MM.1S (cell line): ENCODE data around the gene RREB1.

Experiments
- DNase-seq: peaks from one replicate; pipeline ENCODE4 v3.0.0-alpha.2; 2015
- H2AFZ ChIP-seq: fragments of 300-600 bp; sonication (generic); 2 replicates; pipeline ENCODE4 v1.6.0; 2016; ENCODE audit warnings: antibody characterized with exemption, low read length
- H3F3A ChIP-seq: fragments of 300-600 bp; sonication (generic); 2 replicates; pipeline ENCODE4 v1.6.1; 2016; ENCODE audit warnings: mild to moderate bottlenecking, antibody characterized with exemption, low read length, moderate library complexity, mixed read lengths; ENCODE audit not compliant: insufficient read depth
- H3K27ac ChIP-seq: fragments of 300-600 bp; sonication (generic); 2 replicates; pipeline ENCODE4 v1.5.1; 2016; ENCODE audit warnings: mild to moderate bottlenecking, low read length
- H3K27me3 ChIP-seq: fragments of 300-600 bp; sonication (generic); replicated peaks from 2 replicates; pipeline ENCODE4 v1.6.0; 2016; ENCODE audit warnings: low read length; ENCODE audit not compliant: insufficient read depth
- H3K36me3 ChIP-seq: fragments of 300-600 bp; sonication (generic); replicated peaks from 2 replicates; pipeline ENCODE4 v1.6.1; 2016; ENCODE audit warnings: mild to moderate bottlenecking, low read length, mixed read lengths; ENCODE audit not compliant: insufficient read depth
- H3K4me1 ChIP-seq: fragments of 300-600 bp; sonication (generic); 2 replicates; pipeline ENCODE4 v1.6.1; 2016; ENCODE audit warnings: low read length, mixed read lengths
- H3K4me2 ChIP-seq: fragments of 300-600 bp; sonication (generic); 2 replicates; pipeline ENCODE4 v1.6.0; 2016; ENCODE audit warnings: low read depth, low read length
- H3K4me3 ChIP-seq: fragments of 300-600 bp; sonication (generic); 2 replicates; pipeline ENCODE4 v1.5.1; 2016; ENCODE audit warnings: low read length, mixed read lengths
- H3K79me2 ChIP-seq: fragments of 300-600 bp; sonication (generic); 2 replicates; pipeline ENCODE4 v1.6.1; 2016; ENCODE audit warnings: mixed run types, low read length, mixed read lengths
- H3K9ac ChIP-seq: fragments of 300-600 bp; sonication (generic); 2 replicates; pipeline ENCODE4 v1.6.1; 2016; ENCODE audit warnings: low read length, mixed read lengths
- H3K9me2 ChIP-seq: fragments of 300-600 bp; sonication (generic); replicated peaks from 2 replicates; pipeline ENCODE4 v1.6.1; 2016; ENCODE audit warnings: mild to moderate bottlenecking, low read length, mixed read lengths; ENCODE audit not compliant: insufficient read depth
- H3K9me3 ChIP-seq: fragments of 300-600 bp; sonication (generic); replicated peaks from 2 replicates; pipeline ENCODE4 v1.6.1; 2016; ENCODE audit warnings: mild to moderate bottlenecking, low read length, mixed read lengths; ENCODE audit not compliant: insufficient read depth
- H4K20me1 ChIP-seq: fragments of 300-600 bp; sonication (generic); 2 replicates; pipeline ENCODE4 v1.6.1; 2016; ENCODE audit warnings: mild to moderate bottlenecking, low read length, moderate library complexity, mixed read lengths; ENCODE audit not compliant: insufficient read depth
- CTCF ChIP-seq: fragments of 300-600 bp; sonication (generic); IDR thresholded peaks from 2 replicates; pipeline ENCODE4 v1.5.1; 2016; ENCODE audit warnings: antibody characterized with exemption, low read length, mixed read lengths
- EZH2 ChIP-seq: fragments of 300-600 bp; sonication (generic); optimal IDR thresholded peaks from 2 replicates; pipeline ENCODE3; 2017; ENCODE audit warnings: low read depth, mild to moderate bottlenecking, antibody characterized with exemption, low read length, mixed read lengths
- EZH2phosphoT487 ChIP-seq: fragments of 300-600 bp; sonication (generic); IDR thresholded peaks from 2 replicates; pipeline ENCODE4 v1.6.1; 2018; ENCODE audit warnings: antibody characterized with exemption, low read length

RREB1 gene

DNA sequence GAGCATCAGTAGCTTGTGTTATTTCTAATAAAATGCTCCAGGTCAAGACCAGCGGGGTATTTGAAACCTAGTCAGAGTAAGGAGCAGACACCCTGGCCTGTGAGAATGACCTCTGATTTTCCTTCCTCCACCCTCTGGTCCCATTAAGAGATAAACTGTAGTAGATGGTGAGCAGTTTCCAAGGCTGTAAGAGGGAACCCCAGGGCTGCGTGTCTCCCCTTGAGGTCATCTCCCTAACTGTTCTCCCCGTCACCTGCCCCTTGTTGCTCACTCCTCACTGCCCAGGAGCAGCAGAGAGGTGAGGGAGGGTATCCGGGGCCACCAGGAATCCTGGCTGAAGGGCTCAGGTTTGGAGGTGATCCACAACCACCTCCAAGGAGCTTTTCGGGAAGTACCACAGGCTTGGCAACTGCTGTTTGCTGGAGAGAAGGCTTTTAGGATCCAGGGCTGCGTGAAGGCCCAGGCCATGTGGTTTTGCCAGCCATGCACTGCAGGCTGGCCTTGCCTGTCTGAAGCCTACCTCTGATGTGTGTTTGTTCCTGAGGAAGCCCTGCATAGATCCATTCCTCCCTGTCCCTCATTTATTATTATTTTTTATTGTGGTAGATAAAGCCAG lies 62.5 kb downstream of the RREB1 start:
- no peaks in the 10 kb centered on the region for H3F3A ChIP-seq
- no peak for DNase-seq
- H3K79me2 ChIP-seq: peaks cover 79% of the 10 kb centered on the region
- no peak for TF ChIP-seq CTCF
- TF ChIP-seq EZH2: no peak
- no peak for TF ChIP-seq EZH2phosphoT487
- H3K36me3 ChIP-seq: no peaks in the 10 kb centered on the region
- no peak overlapping the region for H3K4me3 ChIP-seq
- H3K27me3 ChIP-seq: no peaks in the 10 kb centered on the region
- no peaks in the 10 kb centered on the region for H3K9me2 ChIP-seq
- H4K20me1 ChIP-seq: no peaks in the 10 kb centered on the region
- peaks cover 14% of the 10 kb centered on the region for H3K4me1 ChIP-seq
- no peak overlapping the region; the same call in 1 of the 2 replicates for H3K9ac ChIP-seq
- no peak overlapping the region for H3K4me2 ChIP-seq
- peak overlapping the region; percentile 61; the same call in 1 of the 2 replicates for H3K27ac ChIP-seq
- no peak overlapping the region for H2AFZ ChIP-seq
- H3K9me3 ChIP-seq: no peaks in the 10 kb centered on the region

DNA sequence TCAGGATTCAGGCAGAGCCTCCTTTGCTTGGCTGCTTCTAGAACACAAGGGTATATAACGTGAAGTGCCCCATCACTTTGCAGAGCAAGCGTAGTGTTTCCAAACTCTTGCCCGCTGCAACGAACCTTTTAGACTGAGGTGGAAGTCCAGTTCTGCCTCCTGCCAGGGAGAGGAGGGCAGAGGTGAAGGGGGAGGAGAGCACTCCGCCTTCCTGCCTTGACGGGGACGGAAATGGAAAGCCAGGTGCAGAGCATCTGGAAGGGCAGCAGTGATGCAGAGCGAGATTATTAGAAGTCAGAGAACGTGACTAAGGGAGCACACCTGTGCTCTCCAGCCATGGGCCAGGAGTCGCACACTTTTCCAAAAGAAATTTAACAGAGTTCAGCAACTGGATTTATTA lies 63.4 kb downstream of the RREB1 start:
- no peaks in the 10 kb centered on the region for H3K9me3 ChIP-seq
- no peaks in the 10 kb centered on the region for H3K27me3 ChIP-seq
- no peaks in the 10 kb centered on the region for H3K9me2 ChIP-seq
- H3K9ac ChIP-seq: no peak overlapping the region; the same call in 1 of the 2 replicates
- H3F3A ChIP-seq: no peaks in the 10 kb centered on the region
- H2AFZ ChIP-seq: no peak overlapping the region
- TF ChIP-seq CTCF (no peak), EZH2 (no peak), EZH2phosphoT487 (no peak)
- H3K27ac ChIP-seq: peak overlapping the region; percentile 61
- H3K4me2 ChIP-seq: peak overlapping the region; percentile 18; the same call in 1 of the 2 replicates
- H3K4me1 ChIP-seq: peaks cover 14% of the 10 kb centered on the region
- H3K79me2 ChIP-seq: peaks cover 77% of the 10 kb centered on the region
- no peak overlapping the region for H3K4me3 ChIP-seq
- peak; percentile 40 for DNase-seq
- no peaks in the 10 kb centered on the region for H3K36me3 ChIP-seq
- no peaks in the 10 kb centered on the region for H4K20me1 ChIP-seq

- DNase-seq: no peak
- Histone ChIP-seq H3F3A (no peaks in the 10 kb centered on the region), H3K27me3 (no peaks in the 10 kb centered on the region), H3K79me2 (peaks cover 76% of the 10 kb centered on the region), H3K9me3 (no peaks in the 10 kb centered on the region), H3K27ac (peak overlapping the region; percentile 61), H2AFZ (no peak overlapping the region), H3K9me2 (no peaks in the 10 kb centered on the region), H3K4me2 (peak overlapping the region; percentile 18), H3K36me3 (no peaks in the 10 kb centered on the region), H3K4me1 (peaks cover 14% of the 10 kb centered on the region), H3K9ac (no peak overlapping the region), H4K20me1 (no peaks in the 10 kb centered on the region), H3K4me3 (no peak overlapping the region)
- TF ChIP-seq EZH2phosphoT487: no peak
- TF ChIP-seq CTCF: no peak
- TF ChIP-seq EZH2: no peak
These were observed 64.0 kb downstream of the RREB1 start for GRCh38 chr6:7171733-7172132.
